H1 (cell line): ENCODE measurements around the gene RBM20. TPM values are rescaled to one million over a fixed set of nuclear protein-coding genes. Genes with fewer than 3 reads are reported as not detected.

Experiments
- CTCF ChIA-PET: fragments of 300-600 bp; sonication (Branson Sonifier 250); formaldehyde crosslinking; loops from one replicate; lab custom pipeline; 2021; ENCODE audit not compliant: partially characterized antibody; lab: Charles Lee
- POLR2A ChIA-PET: fragments of 300-600 bp; sonication (Branson Sonifier 250); formaldehyde crosslinking; loops from one replicate; lab custom pipeline; 2021; ENCODE audit warnings: inconsistent platforms; ENCODE audit not compliant: partially characterized antibody; lab: Charles Lee
- DNase-seq, 2 experiments: peaks; one replicate each; pipeline versions ENCODE4 v3.0.0 to v3.0.0-alpha.2; 2010 to 2022; ENCODE audit warnings: low spot score in 2 of 2, low read depth in 1 of 2, mixed read lengths in 1 of 2
- FAIRE-seq: peaks from 2 replicates; lab custom pipeline; 2011; peaks lifted over from hg19 to GRCh38; lab: Jason Lieb, UNC
- H2AFZ ChIP-seq: 2 replicates; pipeline ENCODE4 v1.8.1; 2012; ENCODE audit warnings: low read length, inconsistent platforms
- H2AK5ac ChIP-seq: 2 replicates; pipeline ENCODE4 v1.6.1; 2013; ENCODE audit warnings: low read depth, low read length
- H2BK120ac ChIP-seq: replicated peaks from 2 replicates; pipeline ENCODE3; 2013; ENCODE audit warnings: low read depth, low read length, inconsistent platforms
- H2BK12ac ChIP-seq: 2 replicates; pipeline ENCODE4 v1.6.1; 2013; ENCODE audit warnings: low read depth, low read length
- H2BK15ac ChIP-seq: 2 replicates; pipeline ENCODE4 v1.6.1; 2013; ENCODE audit warnings: low read length
- H2BK20ac ChIP-seq: 2 replicates; pipeline ENCODE4 v1.6.1; 2013; ENCODE audit warnings: low read length
- H2BK5ac ChIP-seq: 2 replicates; pipeline ENCODE4 v1.6.1; 2013; ENCODE audit warnings: low read depth, low read length
- H3K14ac ChIP-seq: 2 replicates; pipeline ENCODE4 v1.6.1; 2013; ENCODE audit warnings: inconsistent platforms; ENCODE audit not compliant: insufficient read length
- H3K18ac ChIP-seq: 2 replicates; pipeline ENCODE4 v1.6.1; 2013; ENCODE audit warnings: low read length; ENCODE audit errors: extremely low read depth
- H3K23ac ChIP-seq: 2 replicates; pipeline ENCODE4 v1.6.1; 2013; ENCODE audit warnings: inconsistent platforms; ENCODE audit not compliant: insufficient read length
- H3K23me2 ChIP-seq: 2 replicates; pipeline ENCODE4 v1.6.1; 2013; ENCODE audit warnings: low read depth, low read length
- H3K27ac ChIP-seq: 2 replicates; pipeline ENCODE4 v1.6.1; 2011; ENCODE audit warnings: low read depth, low read length, inconsistent platforms
- H3K27me3 ChIP-seq, 4 experiments: replicated peaks in 1 of 4; 1 replicate in 1 of 4; 2 replicates in 3 of 4; pipeline versions ENCODE4 v1.6.1 to v1.8.1; 2011 to 2013; ENCODE audit warnings: low read length in 3 of 4, mild to moderate bottlenecking in 3 of 4, inconsistent platforms in 2 of 4, mixed read lengths in 2 of 4, moderate library complexity in 1 of 4; ENCODE audit not compliant: control insufficient read depth in 3 of 4, insufficient read depth in 3 of 4; ENCODE audit errors: extremely low read depth in 1 of 4
- H3K36me3 ChIP-seq, 4 experiments: 2 replicates each; pipeline versions ENCODE4 v1.6.1 to v1.8.1; 2011 to 2013; ENCODE audit warnings: mild to moderate bottlenecking in 4 of 4, low read length in 3 of 4, moderate library complexity in 2 of 4, control low read depth in 1 of 4, inconsistent platforms in 1 of 4; ENCODE audit not compliant: insufficient read depth in 4 of 4, control insufficient read depth in 2 of 4
- H3K4ac ChIP-seq: replicated peaks from 2 replicates; pipeline ENCODE3; 2013; ENCODE audit warnings: low read length, low read depth, mixed read lengths, inconsistent platforms; ENCODE audit not compliant: insufficient read length
- H3K4me1 ChIP-seq, 4 experiments: replicated peaks in 1 of 4; 1 replicate in 1 of 4; 2 replicates in 3 of 4; pipeline versions ENCODE4 v1.6.1 to v1.8.1; 2011 to 2013; ENCODE audit warnings: low read length in 3 of 4, inconsistent platforms in 2 of 4, mixed read lengths in 1 of 4; ENCODE audit not compliant: insufficient read depth in 4 of 4, control insufficient read depth in 3 of 4
- H3K4me2 ChIP-seq, 2 experiments: 2 replicates each; pipeline versions ENCODE4 v1.6.1 to v1.8.1; 2011 to 2013; ENCODE audit warnings: low read depth in 2 of 2, low read length in 2 of 2, control low read depth in 1 of 2, inconsistent platforms in 1 of 2, mild to moderate bottlenecking in 1 of 2; ENCODE audit not compliant: insufficient read depth in 1 of 2
- H3K4me3 ChIP-seq, 4 experiments: fragments of 200-600, 300-600 bp in 1 of 4; sonication (generic), shearing (Covaris generic), sonication (Bioruptor Twin) in 1 of 4; 2 replicates each; pipeline versions ENCODE4 v1.5.1 to v1.8.1; 2011 to 2016; ENCODE audit warnings: low read length in 4 of 4, low read depth in 3 of 4, control low read depth in 2 of 4, inconsistent platforms in 2 of 4, mild to moderate bottlenecking in 2 of 4, mixed read lengths in 1 of 4, moderate library complexity in 1 of 4; ENCODE audit not compliant: insufficient read depth in 2 of 4; ENCODE audit errors: extremely low read depth in 1 of 4
- H3K56ac ChIP-seq: replicated peaks from 2 replicates; pipeline ENCODE3; 2013; ENCODE audit warnings: low read depth, mild to moderate bottlenecking, mixed read lengths, low read length, inconsistent platforms; ENCODE audit not compliant: insufficient read length
- H3K79me1 ChIP-seq: 2 replicates; pipeline ENCODE4 v1.6.1; 2013; ENCODE audit warnings: low read depth, low read length, control low read depth
- H3K79me2 ChIP-seq, 2 experiments: 2 replicates each; pipeline versions ENCODE4 v1.6.1 to v1.8.1; 2012 to 2013; ENCODE audit warnings: low read length in 2 of 2, mild to moderate bottlenecking in 2 of 2, inconsistent platforms in 1 of 2; ENCODE audit not compliant: insufficient read depth in 2 of 2, control insufficient read depth in 1 of 2
- H3K9ac ChIP-seq, 4 experiments: replicated peaks in 1 of 4; 1 replicate in 1 of 4; 2 replicates in 3 of 4; pipeline versions ENCODE4 v1.6.1 to v1.8.1; 2011 to 2013; ENCODE audit warnings: low read depth in 3 of 4, low read length in 3 of 4, control low read depth in 2 of 4, mild to moderate bottlenecking in 2 of 4, moderate library complexity in 2 of 4, inconsistent platforms in 1 of 4; ENCODE audit errors: extremely low read depth in 1 of 4
- H3K9me3 ChIP-seq, 2 experiments: 2 replicates each; pipeline versions ENCODE4 v1.6.1 to v1.8.1; 2012 to 2013; ENCODE audit warnings: mild to moderate bottlenecking in 2 of 2, moderate library complexity in 2 of 2, control low read depth in 1 of 2, inconsistent platforms in 1 of 2, low read depth in 1 of 2, low read length in 1 of 2, mixed read lengths in 1 of 2; ENCODE audit not compliant: insufficient read depth in 2 of 2
- H4K20me1 ChIP-seq, 2 experiments: replicated peaks in 1 of 2; 2 replicates each; pipeline versions ENCODE3 to v1.8.1; 2011 to 2013; ENCODE audit warnings: inconsistent platforms in 2 of 2, low read length in 2 of 2, mild to moderate bottlenecking in 1 of 2; ENCODE audit not compliant: insufficient read depth in 2 of 2, control insufficient read depth in 1 of 2
- H4K5ac ChIP-seq: 2 replicates; pipeline ENCODE4 v1.6.1; 2013; ENCODE audit warnings: low read length, low read depth, mixed read lengths, inconsistent platforms; ENCODE audit not compliant: insufficient read length
- H4K8ac ChIP-seq: 2 replicates; pipeline ENCODE4 v1.8.0; 2013; ENCODE audit warnings: mild to moderate bottlenecking, moderate library complexity, low read length, inconsistent platforms; ENCODE audit not compliant: insufficient read depth; ENCODE audit errors: extremely low read depth
- H4K91ac ChIP-seq: replicated peaks from 2 replicates; pipeline ENCODE3; 2013; ENCODE audit warnings: low read length, mixed read lengths, inconsistent platforms; ENCODE audit not compliant: insufficient read length
- CREB1 ChIP-seq: IDR thresholded peaks from 2 replicates; pipeline ENCODE4 v1.6.1; 2012; ENCODE audit warnings: inconsistent platforms
- CTBP2 ChIP-seq: IDR thresholded peaks from 2 replicates; pipeline ENCODE4 v1.7.0; 2011; ENCODE audit warnings: borderline replicate concordance, mild to moderate bottlenecking, moderate library complexity, mixed read lengths, low read length; ENCODE audit not compliant: insufficient read depth, insufficient read length
- JUN ChIP-seq: IDR thresholded peaks from 2 replicates; pipeline ENCODE4 v1.6.1; 2011; ENCODE audit warnings: low read depth, mild to moderate bottlenecking, improper control_type of control experiment, low read length
- KDM5A ChIP-seq: fragments of 200-600 bp; IDR thresholded peaks from 2 replicates; pipeline ENCODE4 v1.7.1; 2012; ENCODE audit warnings: mild to moderate bottlenecking, low read length, inconsistent platforms, mixed read lengths
- PHF8 ChIP-seq: fragments of 200-600 bp; sonication (generic); conservative IDR thresholded peaks from 2 replicates; pipeline ENCODE4 v1.7.1; 2012; ENCODE audit warnings: low read depth, mild to moderate bottlenecking, inconsistent platforms, low read length, moderate library complexity
- ZNF274 ChIP-seq: IDR thresholded peaks from 2 replicates; pipeline ENCODE4 v1.7.0; 2012; ENCODE audit warnings: low read length, borderline replicate concordance; ENCODE audit errors: extremely low read depth
- WGBS, 2 experiments: shearing (Covaris generic) in 1 of 2; methylation state at CpG; one replicate each; pipeline versions ENCODE4 v1.1.6 to v1.1.7; 2013 to 2015; ENCODE audit warnings: low lambda C conversion rate in 2 of 2, mixed read lengths in 2 of 2, inconsistent platforms in 1 of 2, low coverage in 1 of 2, missing lambda C conversion rate in 1 of 2; ENCODE audit not compliant: insufficient replicate concordance in 2 of 2, insufficient coverage in 1 of 2, insufficient read length in 1 of 2; ENCODE audit errors: extremely low coverage in 1 of 2, missing lambda C conversion rate in 1 of 2; 5-methylcytosine and 5-hydroxymethylcytosine counted together
- polyA plus RNA-seq, 7 experiments: library from polyadenylated mRNA; depleted of rRNA in 3 of 7; stranded (reverse) in 5 of 7; unstranded in 2 of 7; fragments of >200 nt in 5 of 7; fragments of 200-250 nt in 2 of 7; gene quantifications; 1 replicate in 5 of 7; 2 replicates in 1 of 7; 4 replicates in 1 of 7; pipeline versions ENCODE4 v1.2.1 to v1.2.3, GENCODE V29; 2011 to 2013; ENCODE audit warnings: missing spikeins in 2 of 7, mixed read lengths in 2 of 7
- total RNA-seq: library from RNA; stranded (reverse); fragmentation: NEBNext Ultra II Directional; extraction: Animal tissue kit (Norgen Biotek cat#: 25700); gene quantifications from 2 replicates; pipeline ENCODE4 v1.2.1, GENCODE V29; 2021
- TF ChIP-seq, protein P1 (sequence below), 3 experiments: IDR thresholded peaks; 1 replicate in 2 of 3; 2 replicates in 1 of 3; pipeline versions ENCODE4 v1.5.1 to v1.6.1; 2011; ENCODE audit warnings: low read length in 3 of 3, mild to moderate bottlenecking in 3 of 3, inconsistent platforms in 2 of 3, low read depth in 1 of 3, moderate library complexity in 1 of 3; ENCODE audit not compliant: insufficient read depth in 1 of 3; ENCODE audit errors: control extremely low read depth in 1 of 3

The RBM20 gene
- total and polyA plus RNA-seq, 2 of the 8 experiments (the other 6 are each of a cell fraction or from before 2014, with no cell fraction given): 0.05 to 0.63 TPM

GRCh38 chr10:110864662-110865140 is 220.6 kb downstream of the RBM20 start:
- Histone ChIP-seq H2AFZ (peak overlapping the region; percentile 89; the same call in 1 of the 2 replicates), H4K20me1 (no peaks in the 10 kb centered on the region), H4K5ac (no peak overlapping the region), H2AK5ac (no peak overlapping the region), H3K14ac (no peak overlapping the region), H3K4ac (no peak overlapping the region), H3K27me3 (no peaks in the 10 kb centered on the region), H3K4me3 (no peak overlapping the region), H2BK12ac (no peak overlapping the region), H4K91ac (no peak overlapping the region), H3K9me3 (no peaks in the 10 kb centered on the region)
- DNase-seq: no peak
- CTCF ChIA-PET: interaction anchor here (0.9 to 1.5 kb wide), 2 partner anchors 14 to 61 kb away, joined by 3 to 5 read pairs; no protein-coding TSS in a partner anchor
- TF ChIP-seq PHF8: no peak
- TF ChIP-seq ZNF274: no peak
- TF ChIP-seq JUN: no peak
- TF ChIP-seq CTBP2: no peak
- TF ChIP-seq KDM5A: no peak
- TF ChIP-seq, protein P1, sequence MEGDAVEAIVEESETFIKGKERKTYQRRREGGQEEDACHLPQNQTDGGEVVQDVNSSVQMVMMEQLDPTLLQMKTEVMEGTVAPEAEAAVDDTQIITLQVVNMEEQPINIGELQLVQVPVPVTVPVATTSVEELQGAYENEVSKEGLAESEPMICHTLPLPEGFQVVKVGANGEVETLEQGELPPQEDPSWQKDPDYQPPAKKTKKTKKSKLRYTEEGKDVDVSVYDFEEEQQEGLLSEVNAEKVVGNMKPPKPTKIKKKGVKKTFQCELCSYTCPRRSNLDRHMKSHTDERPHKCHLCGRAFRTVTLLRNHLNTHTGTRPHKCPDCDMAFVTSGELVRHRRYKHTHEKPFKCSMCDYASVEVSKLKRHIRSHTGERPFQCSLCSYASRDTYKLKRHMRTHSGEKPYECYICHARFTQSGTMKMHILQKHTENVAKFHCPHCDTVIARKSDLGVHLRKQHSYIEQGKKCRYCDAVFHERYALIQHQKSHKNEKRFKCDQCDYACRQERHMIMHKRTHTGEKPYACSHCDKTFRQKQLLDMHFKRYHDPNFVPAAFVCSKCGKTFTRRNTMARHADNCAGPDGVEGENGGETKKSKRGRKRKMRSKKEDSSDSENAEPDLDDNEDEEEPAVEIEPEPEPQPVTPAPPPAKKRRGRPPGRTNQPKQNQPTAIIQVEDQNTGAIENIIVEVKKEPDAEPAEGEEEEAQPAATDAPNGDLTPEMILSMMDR (IDR thresholded peaks at IDR 0.05; ENCODE audit: control extremely low read depth in 1 of 3, insufficient read depth in 1 of 3, low read depth in 1 of 3, low read length in 3 of 3): no peak
- no peak for TF ChIP-seq CREB1
- TF ChIP-seq, all 59 proteins: peak for 0
- Histone ChIP-seq H2BK15ac (no peak overlapping the region), H2BK120ac (no peak overlapping the region), H3K18ac (no peak overlapping the region), H3K23ac (no peak overlapping the region), H3K36me3 (no peaks in the 10 kb centered on the region; a peak in 1 of 8 replicates), H3K56ac (no peak overlapping the region), H3K79me1 (no peaks in the 10 kb centered on the region), H3K9ac (no peak overlapping the region), H3K27ac (no peak overlapping the region), H3K23me2 (no peaks in the 10 kb centered on the region; the same call in 1 of the 2 replicates), H4K8ac (no peak overlapping the region), H3K79me2 (no peaks in the 10 kb centered on the region), H3K4me2 (no peak overlapping the region), H2BK20ac (no peak overlapping the region), H3K4me1 (peaks cover 0 to 4% (median 0%) of the 10 kb centered on the region in 4 experiments; a peak in 2 of 7 replicates), H2BK5ac (no peak overlapping the region)
- FAIRE-seq: no peak
- POLR2A ChIA-PET: no interaction called here
- 88% methylated on average over 6 of the region's 6 CpGs; no CpG with 5 or more reads in 1 of the 2 experiments for WGBS, 2 experiments
